Medulla oblongata (tissue), 1 donor: ENCODE results near the gene FNDC11.
"Not testable (repeated sequence)": the region's sequence is repeated elsewhere in the genome, so short reads cannot be mapped to it uniquely, and the experiment has no call there.

ENCODE experiments used
- DNase-seq: peaks from one replicate; pipeline ENCODE4 v3.0.0-alpha.2; 2015; ENCODE audit errors: extremely low spot score

The FNDC11 gene

GRCh38 chr20:63598479-63599395, 44.8 kb downstream of the FNDC11 start:
- DNase-seq: no peak

GRCh38 chr20:63599396-63600050, 45.6 kb downstream of the FNDC11 start:
- no peak for DNase-seq

- DNase-seq: not testable (repeated sequence)
These were observed 47.7 kb downstream of the FNDC11 start for GRCh38 chr20:63601679-63602078.

GRCh38 chr20:63602321-63602720, 48.4 kb downstream of the FNDC11 start:
- no peak for DNase-seq
